ELF-1 (cell line): ENCODE measurements around the gene MYMX.

Experiments
- DNase-seq: peaks from one replicate; pipeline ENCODE4 v3.0.0-alpha.2; 2016; ENCODE audit warnings: low read depth, low spot score

The MYMX gene

DNA sequence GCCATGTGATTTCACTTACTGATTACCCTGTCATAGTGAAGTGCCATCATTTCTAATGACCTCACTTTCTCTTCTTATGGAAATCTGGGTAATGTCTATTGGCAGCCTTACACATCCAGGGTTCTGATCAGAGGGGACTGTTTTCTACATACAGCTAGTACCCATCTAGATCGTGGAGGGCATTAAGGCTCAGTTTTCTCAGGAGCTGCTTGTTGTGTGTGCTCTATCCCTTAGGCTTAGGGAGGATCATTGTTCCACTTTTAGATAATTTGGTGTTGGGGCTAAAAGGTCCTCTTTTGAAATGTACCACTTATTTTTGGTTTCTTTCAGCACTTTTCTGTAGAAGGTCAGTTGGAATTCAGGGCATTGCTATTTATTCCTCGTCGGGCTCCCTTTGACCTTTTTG is 34.0 kb downstream of the MYMX start:
- DNase-seq, result no peak

DNA sequence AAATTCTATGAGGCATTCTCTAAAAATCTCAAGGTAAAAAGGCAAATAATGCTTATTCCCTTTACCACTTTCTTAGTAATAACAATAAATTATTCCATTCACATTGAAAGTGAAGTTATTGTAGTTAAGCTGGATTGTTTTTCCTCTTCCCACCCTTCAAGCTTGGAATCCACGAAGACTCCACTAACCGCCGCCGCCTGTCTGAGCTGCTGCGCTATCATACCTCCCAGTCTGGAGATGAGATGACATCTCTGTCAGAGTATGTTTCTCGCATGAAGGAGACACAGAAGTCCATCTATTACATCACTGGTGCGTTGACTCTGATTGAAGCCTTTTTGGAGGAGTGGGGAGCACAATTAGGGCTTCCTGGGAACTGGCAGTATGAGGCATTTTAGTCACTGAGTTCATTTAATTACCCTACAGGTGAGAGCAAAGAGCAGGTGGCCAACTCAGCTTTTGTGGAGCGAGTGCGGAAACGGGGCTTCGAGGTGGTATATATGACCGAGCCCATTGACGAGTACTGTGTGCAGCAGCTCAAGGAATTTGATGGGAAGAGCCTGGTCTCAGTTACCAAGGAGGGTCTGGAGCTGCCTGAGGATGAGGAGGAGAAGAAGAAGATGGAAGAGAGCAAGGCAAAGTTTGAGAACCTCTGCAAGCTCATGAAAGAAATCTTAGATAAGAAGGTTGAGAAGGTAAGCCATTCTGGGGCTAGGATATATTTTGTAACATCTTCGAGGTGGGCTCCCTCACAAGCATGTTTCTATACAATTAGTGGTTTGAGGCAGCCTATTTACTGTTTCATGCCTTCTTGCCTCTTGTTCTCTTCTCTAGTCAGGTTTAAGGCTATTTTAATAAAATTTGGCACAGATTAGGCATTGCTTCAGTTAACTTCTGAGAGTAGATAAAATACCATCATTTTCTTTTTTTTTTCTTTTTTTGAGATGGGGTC is 35.1 kb downstream of the MYMX start:
- DNase-seq, result no peak

DNA sequence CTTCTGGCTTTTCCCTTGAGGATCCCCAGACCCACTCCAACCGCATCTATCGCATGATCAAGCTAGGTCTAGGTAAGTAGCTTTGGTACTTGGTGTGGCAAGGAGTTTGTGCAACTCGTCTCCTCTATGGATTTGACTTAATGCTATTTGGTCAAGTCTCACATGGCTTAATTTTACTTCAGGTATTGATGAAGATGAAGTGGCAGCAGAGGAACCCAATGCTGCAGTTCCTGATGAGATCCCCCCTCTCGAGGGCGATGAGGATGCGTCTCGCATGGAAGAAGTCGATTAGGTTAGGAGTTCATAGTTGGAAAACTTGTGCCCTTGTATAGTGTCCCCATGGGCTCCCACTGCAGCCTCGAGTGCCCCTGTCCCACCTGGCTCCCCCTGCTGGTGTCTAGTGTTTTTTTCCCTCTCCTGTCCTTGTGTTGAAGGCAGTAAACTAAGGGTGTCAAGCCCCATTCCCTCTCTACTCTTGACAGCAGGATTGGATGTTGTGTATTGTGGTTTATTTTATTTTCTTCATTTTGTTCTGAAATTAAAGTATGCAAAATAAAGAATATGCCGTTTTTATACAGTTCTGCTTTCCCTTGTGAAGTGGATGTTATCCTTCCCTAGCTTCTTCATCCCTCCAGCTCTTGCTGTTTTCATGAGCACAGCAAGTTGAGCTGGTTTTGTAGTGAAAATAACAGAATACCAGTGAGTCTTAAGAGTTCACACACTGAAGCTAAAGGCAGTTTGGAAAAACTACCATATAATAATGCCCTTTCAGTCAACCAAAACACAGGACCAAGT is 36.8 kb downstream of the MYMX start:
- peak; percentile 68 for DNase-seq

DNA sequence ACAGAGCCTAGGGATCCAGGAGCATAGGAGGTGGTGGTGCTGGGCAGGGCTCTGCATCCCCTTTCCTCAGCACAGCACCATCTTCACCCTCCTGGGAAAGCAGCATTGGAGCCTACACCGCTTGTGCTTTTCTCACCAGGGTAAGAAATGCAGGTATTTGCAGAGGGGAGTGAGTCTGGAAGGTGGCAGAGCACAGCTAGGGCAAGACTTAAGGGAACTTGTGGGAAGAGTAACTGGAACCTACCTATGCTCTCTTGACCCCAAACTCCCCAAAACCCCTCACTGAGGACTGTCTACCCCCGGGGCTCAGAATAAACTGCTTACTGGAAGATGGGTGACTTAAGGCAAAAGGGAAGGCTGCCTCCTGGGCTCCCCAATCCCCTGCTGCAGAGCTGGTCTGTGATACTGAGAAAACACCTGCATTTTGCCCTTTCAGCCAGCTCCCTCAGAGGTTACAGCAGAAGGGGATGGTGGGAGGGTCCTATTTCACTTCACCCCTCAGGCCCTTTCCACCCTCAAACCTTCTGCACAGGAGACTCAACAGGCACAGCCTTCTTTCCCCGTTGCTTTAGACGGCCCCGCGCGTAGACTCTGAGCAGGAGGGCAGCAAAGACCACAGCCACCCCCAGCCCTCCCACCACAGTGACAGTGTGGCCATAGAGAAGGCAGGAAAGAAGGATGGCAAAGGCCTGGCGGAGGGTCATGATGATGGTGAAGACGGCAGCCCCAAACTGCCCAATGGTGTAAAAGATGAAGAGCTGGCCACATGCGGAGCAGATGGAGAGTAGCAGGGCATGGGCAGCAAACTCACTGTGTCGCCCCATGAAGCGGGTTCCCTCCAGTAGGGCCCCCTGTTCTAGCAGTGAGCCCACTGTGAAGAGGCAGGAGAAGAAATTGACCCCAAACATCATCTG is 37.7 kb downstream of the MYMX start:
- DNase-seq, result peak; percentile 72

DNA sequence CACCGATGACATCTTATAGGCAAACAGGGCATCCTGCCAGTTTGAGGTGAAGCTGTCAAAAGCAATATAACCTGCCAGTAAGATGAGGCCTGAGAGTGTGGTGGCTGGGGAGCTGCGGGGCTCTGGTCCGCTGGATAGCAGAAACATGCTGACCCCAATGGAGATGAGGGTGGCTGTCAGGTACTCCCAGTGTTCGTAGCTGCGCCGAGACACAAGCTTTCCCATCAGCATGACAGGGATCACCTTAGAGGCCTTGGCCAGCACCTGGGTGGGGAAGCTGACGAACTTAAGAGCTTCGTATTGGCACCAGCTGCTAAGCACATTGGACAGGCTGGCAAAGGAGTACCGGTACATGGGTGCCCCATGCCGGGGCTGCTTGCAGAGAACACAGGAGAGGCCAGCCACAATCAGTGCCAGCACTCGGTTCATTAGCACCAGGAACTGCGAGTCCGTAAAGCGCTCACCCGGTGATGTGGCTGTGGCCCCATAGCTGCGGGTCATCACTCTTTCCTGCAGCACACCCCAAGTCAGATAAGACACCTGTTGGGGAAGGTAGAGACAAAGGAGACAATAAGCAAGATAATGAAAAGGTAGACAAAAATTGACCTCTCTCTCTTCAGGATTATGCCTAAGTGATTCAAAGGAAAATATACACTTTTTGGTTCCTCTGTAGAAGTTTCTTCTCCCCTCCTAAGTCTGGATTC is 38.5 kb downstream of the MYMX start:
- peak; percentile 61 for DNase-seq

DNA sequence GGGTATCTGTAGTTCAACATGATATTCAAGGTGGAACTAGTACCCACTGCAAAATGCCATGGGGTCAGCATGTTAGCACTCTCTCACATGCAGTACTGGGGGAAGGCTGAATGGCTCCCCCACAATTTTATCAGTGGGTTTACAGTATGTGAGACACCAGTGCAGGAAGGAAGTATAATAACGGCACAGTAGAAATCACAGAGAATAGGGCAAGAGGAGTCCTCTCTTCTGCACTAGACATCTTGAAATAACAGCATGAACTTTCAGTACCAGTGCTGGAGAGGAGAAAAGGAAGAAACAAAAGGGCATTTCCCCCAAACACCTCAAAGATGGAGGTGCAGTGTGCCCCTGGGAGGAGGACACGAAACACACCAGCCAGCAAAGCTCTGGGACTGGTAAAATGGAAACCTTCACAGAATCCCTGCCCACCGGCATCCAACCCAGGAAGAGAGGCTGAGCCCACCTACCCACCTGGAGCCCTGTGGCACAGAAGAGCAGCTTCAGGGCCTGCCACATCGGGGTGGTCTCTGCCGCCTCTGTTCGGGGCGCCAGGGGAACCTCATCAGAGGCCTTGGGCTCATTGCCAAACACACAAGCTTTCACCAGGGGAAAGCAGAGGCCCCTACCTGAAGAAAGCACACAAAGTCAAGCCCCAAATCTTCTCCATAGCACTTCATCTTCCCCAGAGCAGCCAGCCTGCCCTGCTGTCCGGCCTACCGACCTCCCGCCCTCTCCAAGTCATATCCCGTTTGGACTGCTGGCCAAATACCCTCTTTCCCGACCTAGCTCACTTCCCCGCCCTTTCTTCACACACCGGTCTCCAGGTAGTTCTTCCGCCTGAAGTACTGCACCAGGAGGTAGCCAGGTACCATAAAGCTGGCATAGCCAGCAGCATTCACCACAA is 39.4 kb downstream of the MYMX start:
- peak; percentile 66 for DNase-seq

DNA sequence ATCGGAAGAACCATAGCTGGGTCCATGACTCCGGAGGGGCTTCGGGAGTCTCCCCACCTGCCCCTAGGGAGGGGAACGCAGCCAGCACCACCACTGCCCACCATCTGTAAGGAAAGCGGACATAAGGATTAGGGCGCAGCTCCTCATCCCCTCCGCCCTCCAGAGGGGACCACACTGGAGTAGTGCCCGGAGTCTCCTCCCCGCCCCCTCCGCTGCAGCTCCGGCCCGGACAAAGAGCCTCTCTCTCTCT is 40.0 kb downstream of the MYMX start:
- no peak for DNase-seq

DNA sequence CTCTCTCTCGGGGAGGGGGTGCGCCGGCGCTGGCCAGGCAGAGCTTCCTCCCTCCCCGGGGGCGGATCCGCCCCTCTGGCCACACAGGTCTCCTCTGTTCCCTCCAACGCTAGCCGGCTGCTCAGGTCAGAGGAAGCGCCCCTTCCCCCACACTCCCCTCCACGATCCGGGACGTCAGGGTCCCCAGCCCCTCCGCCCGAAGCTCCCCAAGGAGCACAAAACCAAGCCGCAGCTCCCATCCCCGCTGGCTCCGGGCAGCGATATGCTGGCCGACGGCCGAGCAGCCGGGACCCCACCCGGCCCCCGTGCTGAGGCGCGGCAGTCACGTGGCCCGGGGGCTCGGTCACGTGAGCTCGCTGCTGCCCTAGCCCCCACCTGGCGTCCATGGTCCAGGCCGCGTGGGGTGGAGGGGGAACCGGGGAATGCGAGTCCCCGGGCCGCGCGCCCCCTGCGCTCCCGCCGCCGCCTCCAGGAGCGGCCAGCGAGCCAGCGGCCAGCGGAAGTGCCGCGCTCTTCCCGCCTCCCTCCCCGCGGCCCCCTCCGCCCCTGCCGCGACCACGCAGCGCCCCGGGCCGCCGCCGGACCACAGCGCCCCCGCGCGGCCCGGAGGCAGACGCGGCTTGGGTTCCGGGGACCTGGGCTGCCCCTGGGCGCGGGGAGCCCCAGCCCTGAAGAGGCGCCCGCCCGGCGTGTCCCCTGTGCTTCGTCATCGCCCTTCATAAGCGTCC is 40.5 kb downstream of the MYMX start, which contains the start of gene SLC35B2:
TSS of gene SLC35B2 (minus strand) at position 504 of the 728 bp plus-strand sequence. CDS start at position 386, 118 bp downstream.
- peak; percentile 90 for DNase-seq

DNA sequence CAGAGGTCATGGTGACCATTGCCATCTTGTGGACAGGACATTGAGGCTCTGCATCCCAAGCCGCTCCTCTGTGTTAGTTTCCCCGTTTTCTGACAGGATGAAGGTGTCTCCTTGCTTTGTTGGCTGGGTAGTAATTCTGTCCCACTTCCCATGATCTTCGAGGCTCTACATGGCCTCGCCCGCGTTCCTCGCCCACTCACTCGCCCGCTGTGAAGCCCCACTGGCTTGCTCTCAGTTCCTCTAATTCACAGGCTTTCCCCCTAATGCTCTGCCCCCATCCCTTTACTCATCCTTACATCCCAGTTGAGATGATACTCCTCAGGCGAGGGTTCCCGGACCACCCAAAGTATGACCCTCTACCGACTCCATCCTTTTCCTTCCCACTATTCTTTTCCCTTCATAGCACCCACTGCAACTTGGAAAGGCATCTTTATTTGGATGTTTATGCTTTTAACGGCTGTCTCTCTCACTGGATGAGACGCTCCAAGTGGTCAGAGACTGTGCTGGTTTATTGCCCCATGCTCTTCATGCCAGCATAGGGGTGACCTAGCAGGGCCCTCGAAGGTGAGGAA is 41.1 kb downstream of the MYMX start:
- no peak for DNase-seq

DNA sequence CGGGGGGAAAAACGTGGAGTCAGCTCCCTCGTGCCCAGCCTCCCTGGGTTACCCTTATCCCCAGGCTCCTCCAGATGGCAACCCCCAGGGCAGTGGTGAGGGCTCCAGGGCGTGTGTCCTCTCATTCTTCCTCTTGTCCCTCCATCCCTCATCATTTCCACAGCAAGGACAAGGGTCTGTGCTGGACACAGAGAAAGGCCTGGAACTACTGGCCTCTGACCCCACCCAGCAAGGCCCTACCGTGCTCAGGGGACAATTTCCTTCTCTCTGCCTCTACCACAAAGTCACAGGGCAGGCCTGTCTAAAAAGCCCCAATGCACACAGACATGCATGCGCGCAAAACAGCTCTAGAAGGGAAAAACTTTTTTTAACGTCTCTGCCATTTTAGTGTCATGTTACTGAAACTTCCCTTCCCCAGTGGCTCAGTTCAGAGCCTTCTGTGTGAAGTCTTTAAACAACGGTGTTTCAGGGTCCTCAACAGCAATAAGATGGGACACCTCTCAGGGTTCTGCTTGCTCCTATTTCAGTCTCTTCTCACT is 41.7 kb downstream of the MYMX start:
- no peak for DNase-seq

DNA sequence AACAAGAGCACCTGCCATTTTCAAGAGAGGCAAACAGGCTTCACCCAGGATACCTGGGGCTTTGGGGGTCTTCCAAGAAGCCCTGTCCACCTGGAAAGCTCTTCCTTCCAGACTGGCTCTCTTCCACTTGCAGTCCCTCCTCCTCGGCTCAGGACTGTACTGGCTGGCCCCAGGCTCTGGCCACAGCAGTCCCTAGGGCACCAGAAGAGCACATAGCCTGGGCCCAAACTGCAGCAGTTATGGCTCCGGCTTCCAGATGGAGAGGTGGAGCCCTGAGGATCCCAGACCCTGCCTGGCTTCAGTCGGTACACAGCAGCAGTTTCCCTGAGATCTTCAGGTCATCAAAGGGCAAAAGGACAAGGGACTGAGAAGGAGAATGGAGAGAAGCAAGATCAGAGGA is 42.2 kb downstream of the MYMX start:
- DNase-seq, result no peak

DNA sequence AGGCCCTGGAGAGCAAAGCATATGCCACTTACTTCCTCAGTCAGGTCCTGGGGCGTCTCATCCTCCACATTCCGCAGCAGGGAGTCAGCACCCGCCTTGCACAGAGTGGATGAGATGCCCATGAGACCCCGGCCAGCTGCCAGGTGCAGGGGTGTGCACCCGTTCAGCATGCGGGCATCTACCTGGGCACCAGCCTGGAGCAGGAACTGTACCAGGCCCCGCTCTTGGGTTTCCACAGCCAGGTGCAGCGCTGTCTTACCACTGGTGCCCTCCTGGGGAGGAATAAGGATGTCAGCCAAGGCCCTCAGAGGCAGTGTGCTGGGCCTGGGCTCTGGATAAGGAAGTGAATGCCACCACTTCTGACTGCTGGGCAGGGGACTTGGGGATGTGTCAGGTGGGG is 43.3 kb downstream of the MYMX start:
- DNase-seq, result no peak

DNA sequence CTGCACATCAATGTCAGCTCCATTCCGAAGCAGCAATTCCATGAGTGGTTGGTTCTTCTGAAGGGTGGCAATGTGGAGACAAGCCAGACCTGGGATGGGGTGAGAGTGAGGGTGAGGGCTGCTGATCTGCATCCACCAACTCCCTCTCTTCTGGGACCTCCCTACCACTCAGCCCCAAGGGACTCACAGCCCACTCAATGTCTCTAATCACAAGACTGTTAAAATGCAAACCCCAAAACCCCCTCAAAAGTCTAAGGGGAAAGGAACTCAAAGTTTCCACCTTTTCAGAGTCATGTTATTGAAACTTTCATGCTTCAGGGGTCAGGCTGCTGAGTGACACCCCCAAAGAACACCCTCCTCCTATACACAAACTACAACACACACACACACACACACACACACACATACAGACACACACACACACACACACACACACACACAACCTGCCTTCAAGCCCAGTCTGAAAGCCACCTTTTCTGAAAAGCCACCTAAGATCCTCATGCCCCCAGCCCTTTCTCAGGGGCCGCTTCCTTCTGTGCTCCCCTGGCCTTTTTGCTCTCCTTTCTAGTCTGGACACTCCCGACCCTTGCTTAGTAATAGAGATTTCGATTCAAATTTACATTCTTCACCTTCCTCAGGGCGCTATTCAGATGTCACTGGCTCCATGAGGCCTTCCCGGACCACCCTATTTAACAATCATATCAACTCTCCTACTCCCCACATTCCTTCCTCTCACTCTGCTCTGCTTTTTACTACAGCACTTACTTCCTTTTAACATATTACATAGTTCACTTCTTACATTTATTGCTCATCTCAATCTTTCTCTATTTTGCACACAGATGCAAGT is 43.9 kb downstream of the MYMX start:
- no peak for DNase-seq

DNA sequence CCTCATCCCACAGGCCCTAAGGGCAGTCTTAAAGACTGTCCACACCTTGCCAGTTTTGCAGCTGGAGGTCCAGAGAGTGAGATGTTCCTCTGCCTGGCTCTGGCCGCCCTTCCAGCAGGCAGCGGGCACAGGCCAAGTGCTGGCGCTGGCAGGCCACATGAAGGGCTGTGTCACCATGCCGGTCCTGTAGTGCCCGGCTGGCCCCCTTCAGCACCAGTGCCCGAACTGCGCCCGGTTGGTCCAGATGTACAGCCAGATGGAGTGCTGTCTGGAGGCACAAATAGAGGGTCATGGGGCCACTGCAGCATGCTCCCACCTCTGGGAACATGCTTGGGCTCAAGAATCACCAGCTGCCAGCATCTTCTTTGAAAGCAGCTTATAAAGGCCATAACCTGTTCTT is 44.9 kb downstream of the MYMX start:
- no peak for DNase-seq

DNA sequence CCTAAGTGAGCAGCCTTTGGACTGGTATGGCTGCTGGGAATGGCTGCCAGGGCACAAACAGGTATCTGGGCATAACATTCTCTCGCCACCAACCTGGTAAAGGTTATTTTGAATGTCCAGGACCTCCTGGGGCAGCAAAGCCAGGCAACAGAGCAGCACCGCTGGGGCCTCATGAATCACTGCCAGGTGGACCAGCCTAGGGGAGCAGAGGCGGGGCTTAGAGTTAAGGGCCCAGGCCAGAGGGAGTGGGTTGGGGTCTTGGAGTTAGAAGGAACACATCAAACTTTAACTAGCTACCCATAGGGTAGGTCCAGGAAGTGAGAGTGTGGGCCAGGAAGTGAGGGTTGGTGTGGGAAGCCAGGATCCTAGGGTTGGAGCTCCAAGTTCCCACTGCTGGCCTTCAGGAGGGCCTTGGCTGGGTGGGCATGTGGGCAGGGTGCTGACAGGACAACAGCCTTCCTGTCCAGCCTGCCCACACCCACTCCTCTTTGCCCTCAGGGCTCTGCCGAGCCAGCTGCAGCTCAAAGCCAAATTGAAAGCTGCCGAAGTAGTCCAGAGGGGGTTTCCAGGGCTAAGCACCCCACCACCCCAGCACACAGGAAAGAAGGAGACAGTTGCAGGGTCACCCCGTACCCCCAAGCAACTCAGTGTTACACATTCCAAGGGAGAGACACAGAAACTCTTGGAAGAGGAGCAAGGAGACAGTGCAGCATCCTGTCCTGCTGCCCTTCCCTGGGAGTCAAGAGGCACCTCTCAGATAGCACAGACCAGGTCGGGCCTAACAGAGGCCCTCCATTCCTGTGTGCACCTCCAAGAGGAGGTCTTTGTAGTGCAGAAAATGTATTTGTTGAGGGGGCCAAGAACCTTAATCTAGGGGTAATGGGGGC is 46.0 kb downstream of the MYMX start:
- no peak for DNase-seq

DNA sequence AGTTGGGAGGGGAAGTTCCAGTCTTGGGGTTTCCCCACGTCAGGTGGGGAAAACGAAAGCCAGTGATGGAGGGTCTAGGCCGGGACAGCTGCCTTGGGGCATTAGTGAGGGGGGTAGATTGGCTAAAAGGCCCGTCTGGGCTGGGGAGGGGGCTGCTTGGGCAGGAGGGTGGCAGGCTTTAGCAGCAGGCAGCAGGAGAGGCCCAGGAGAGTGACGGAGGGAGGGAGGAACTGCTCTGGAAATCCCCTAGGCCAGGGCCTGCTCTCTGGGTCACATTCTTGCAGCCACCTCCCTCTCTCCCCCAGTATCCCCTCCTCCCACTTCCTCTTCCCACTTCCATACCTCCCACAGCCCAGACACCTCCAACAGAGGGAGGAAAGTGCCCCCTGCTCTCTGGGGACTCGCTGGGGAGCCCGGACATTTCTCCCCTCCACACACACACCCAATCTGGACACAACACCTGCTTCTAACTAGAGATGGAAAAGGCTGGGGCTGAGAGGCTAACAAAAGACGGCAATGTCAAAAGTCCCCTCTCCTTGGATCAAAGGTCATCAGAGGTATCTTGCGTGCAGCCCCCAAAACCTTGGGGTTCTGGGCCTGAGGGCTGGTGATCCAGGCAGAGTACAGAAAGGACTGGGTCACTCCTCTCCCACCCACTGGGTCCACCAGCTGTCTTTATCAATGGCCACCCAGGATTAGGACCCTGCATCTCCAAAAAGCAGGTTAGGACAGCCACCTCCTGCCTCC is 46.8 kb downstream of the MYMX start:
- peak; percentile 48 for DNase-seq
